ENCODE results near the gene SPOCK1. TPM values are rescaled to one million over a fixed set of nuclear protein-coding genes. Genes with fewer than 3 reads are reported as not detected.

The SPOCK1 gene
- total and polyA plus RNA-seq, 2 of the 13 experiments (the other 11 are each of a cell fraction or from before 2014, with no cell fraction given): 0.18 to 0.29 TPM

DNA sequence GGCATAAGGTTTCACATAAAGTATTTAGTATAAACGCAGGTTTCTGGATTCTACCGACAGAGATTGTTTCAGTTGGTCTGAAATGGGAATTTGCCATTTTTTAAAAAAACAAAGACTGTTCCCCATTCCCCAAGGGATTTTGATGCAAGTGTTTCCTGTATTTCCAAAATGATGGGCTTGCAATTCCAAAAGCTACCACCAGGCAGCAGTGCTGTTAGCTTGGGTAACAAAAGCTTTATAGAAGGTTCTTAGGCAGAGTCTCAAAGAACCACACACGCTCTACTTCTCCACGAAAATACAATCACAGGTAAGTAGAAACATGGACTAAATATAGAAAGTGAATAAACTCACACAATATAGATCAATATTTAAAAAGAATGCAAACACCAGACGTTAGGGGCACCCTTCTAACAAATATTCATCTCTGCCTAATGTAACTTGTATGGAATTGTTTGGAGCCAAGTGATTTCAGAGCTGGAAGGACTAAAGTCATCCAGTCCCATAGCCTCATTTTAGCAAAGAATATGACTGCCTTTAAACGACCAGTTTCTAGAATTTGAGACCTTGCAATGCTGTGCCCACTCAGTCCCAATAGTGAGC, 154.3 kb downstream of the SPOCK1 start:
- Histone ChIP-seq H3K4me2 (ENCODE audit: low read depth, low read length) (no peak overlapping the region), H4K20me1 (ENCODE audit: insufficient read depth, low read length) (no peaks in the 10 kb centered on the region), H3K9me3 (ENCODE audit: low read length) (no peaks in the 10 kb centered on the region), H3K4me1 (ENCODE audit: insufficient read depth, low read length) (no peaks in the 10 kb centered on the region), H2AFZ (ENCODE audit: low read length) (no peak overlapping the region), H3K4me3 (replicated peaks in 1 of 3; ENCODE audit: insufficient read depth in 1 of 3, low read depth in 2 of 3, low read length in 3 of 3) (no peak overlapping the region), H3K27me3 (ENCODE audit: control insufficient read depth in 1 of 2, insufficient read depth in 2 of 2, low read length in 2 of 2) (no peaks in the 10 kb centered on the region), H3K36me3 (replicated peaks in 1 of 2; ENCODE audit: control insufficient read depth in 1 of 2, insufficient read depth in 2 of 2, low read length in 2 of 2) (no peaks in the 10 kb centered on the region), H3K27ac (ENCODE audit: extremely low read length, insufficient read depth, low read length) (no peak overlapping the region), H3K9ac (ENCODE audit: insufficient read depth, low read depth, low read length) (no peak overlapping the region), H3K79me2 (ENCODE audit: insufficient read depth, low read length) (no peaks in the 10 kb centered on the region)
- in situ Hi-C loops (cut with HindIII; ENCODE audit: extremely low pct_ligation_motif_present, low pct_unique_long_range_greater_than_20kb) (loop anchor here (10.0 kb wide), 1 partner anchor 150 kb away; the partner anchor contains the start of gene SPOCK1), intact Hi-C loops (cut with micrococcal nuclease; ENCODE audit: unreplicated experiment) (loop anchor here (1.0 kb wide), 1 partner anchor 154 kb away; the partner anchor contains the start of gene SPOCK1)
- ChIA-PET CTCF (ENCODE audit: low intra/inter-chr PET ratio, low total read pairs) (interaction anchor here (1.8 kb wide), 1 partner anchor 154 kb away, joined by 8 read pairs; the partner anchor contains the start of gene SPOCK1), POLR2A (no interaction called here)
- FAIRE-seq (peak; percentile 65), ATAC-seq (no peak), DNase-seq (ENCODE audit: low spot score) (peak; percentile 26)
- WGBS (ENCODE audit: low lambda C conversion rate): 0% methylated on average over 6 of the region's 6 CpGs
- BruUV-seq (replicated peaks): no TSS peak
- TF ChIP-seq KLF13 (CRISPR knock-in tag; IDR thresholded peaks at IDR 0.05): no peak
- peak; percentile 51; the same call in 1 of the 2 replicates for TF ChIP-seq SMC3 (IDR thresholded peaks at IDR 0.05; ENCODE audit: low read length)
- TF ChIP-seq RNF2 (conservative IDR thresholded peaks at IDR 0.05; ENCODE audit: low read depth): no peak
- TF ChIP-seq HNRNPH1 (optimal IDR thresholded peaks at IDR 0.05; ENCODE audit: low read depth, low read length): no peak
- TF ChIP-seq, protein P1, sequence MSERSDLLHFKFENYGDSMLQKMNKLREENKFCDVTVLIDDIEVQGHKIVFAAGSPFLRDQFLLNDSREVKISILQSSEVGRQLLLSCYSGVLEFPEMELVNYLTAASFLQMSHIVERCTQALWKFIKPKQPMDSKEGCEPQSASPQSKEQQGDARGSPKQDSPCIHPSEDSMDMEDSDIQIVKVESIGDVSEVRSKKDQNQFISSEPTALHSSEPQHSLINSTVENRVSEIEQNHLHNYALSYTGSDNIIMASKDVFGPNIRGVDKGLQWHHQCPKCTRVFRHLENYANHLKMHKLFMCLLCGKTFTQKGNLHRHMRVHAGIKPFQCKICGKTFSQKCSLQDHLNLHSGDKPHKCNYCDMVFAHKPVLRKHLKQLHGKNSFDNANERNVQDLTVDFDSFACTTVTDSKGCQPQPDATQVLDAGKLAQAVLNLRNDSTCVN (CRISPR knock-in tag; IDR thresholded peaks at IDR 0.05; ENCODE audit: borderline replicate concordance): no peak
- TF ChIP-seq MAFF (IDR thresholded peaks at IDR 0.05; ENCODE audit: low read depth, low read length): 0 out of 2 replicates have a peak, but pooled peaks have one; percentile 16
- no peak for TF ChIP-seq ZKSCAN5 (CRISPR knock-in tag; IDR thresholded peaks at IDR 0.05)
- peak; percentile 63 for TF ChIP-seq CTCF (CRISPR knock-in tag; IDR thresholded peaks at IDR 0.05)
- no peak for TF ChIP-seq BRCA1 (CRISPR knock-in tag; IDR thresholded peaks at IDR 0.05)
- TF ChIP-seq STAG1 (CRISPR knock-in tag; IDR thresholded peaks at IDR 0.05): peak; percentile 44
